NCI-H510A treated with DMSO at 0.1 percent for 48 hours (cell line): ENCODE measurements around the gene CADM2.
A peak's percentile ranks its signal among the peaks of the same experiment; 100 is the strongest.
"Not testable (repeated sequence)": the region's sequence is repeated elsewhere in the genome, so short reads cannot be mapped to it uniquely, and the experiment has no call there.

ENCODE experiments used
- DNase-seq: peaks from one replicate; lab custom pipeline; 2025; lab: John Stamatoyannopoulos, UW

CADM2 gene

DNA sequence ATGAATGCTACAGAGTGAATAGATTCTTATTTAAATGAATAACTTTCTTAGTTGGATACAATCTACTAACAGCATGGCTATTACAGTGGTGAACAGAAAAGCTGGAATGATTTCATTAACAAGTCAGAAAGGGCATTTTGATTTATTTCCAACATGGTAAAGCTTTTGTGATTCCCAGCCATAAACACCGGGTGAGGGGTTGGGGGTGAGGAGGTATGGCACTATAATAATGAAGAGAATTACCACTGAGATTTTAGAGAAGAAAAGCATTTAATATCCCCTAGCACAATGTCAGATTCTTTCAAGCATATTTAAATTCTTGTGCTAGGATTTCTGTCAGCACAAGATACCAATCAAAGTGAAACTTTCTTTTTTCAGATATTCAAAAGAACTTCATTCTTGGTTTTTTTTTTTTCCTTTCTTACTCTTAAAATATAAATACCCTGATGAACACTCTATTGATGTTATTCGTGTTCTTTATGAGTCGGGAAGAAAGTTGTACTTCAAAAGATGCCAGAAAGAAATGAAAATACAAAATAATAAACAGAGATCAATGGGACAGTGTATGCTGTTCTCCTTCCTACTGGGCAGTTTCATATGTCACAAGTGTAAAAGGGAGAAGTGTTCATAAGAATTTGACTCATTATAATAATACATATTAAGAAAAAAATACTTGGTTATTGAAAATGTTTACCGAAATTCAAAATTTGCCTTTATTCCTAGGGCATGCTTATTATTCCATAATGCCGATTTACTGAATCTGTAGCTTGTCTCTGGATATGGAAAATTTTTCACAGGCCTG is 522.8 kb downstream of the CADM2 start:
- DNase-seq: no peak

GRCh38 chr3:85482213-85482490 is 523.4 kb downstream of the CADM2 start:
- DNase-seq: no peak

- no peak for DNase-seq
These were observed 525.2 kb downstream of the CADM2 start for GRCh38 chr3:85483986-85484385.

GRCh38 chr3:85487375-85487774 is 528.6 kb downstream of the CADM2 start:
- no peak for DNase-seq

GRCh38 chr3:85495602-85496001 is 536.8 kb downstream of the CADM2 start:
- DNase-seq: no peak

GRCh38 chr3:85498177-85498576 is 539.4 kb downstream of the CADM2 start:
- no peak for DNase-seq

GRCh38 chr3:85502148-85502875 is 543.5 kb downstream of the CADM2 start:
- no peak for DNase-seq

GRCh38 chr3:85504129-85504784 is 545.5 kb downstream of the CADM2 start:
- DNase-seq: peak; percentile 3

DNA sequence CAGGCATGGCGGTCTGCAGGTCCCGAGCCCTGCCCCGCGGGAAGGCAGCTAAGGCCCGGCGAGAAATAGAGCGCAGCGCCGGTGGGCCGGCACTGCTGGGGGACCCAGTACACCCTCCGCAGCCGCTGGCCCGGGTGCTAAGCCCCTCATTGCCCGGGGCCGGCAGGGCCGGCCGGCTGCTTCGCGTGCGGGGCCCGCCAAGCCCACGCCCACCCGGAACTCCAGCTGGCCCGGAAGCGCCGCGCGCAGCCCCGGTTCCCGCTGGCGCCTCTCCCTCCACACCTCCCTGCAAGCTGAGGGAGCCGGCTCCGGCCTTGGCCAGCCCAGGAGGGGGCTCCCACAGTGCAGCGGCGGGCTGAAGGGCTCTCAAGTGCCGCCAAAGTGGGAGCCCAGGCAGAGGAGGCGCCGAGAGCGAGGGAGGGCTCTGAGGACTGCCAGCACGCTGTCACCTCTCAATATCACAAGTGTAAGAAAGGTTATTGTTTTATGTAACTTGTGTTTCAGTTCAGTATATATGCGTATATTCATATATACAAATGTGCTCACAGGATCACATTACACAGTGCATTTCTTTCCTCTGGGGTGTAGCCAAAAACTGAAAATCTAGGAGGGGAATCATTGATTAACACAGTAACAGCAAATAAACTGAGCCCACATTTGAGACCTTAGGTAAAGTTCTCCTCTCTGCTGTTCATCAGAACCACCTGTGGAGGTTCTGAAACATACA is 546.2 kb downstream of the CADM2 start:
- DNase-seq: peak; percentile 5

GRCh38 chr3:85507052-85507451 is 548.3 kb downstream of the CADM2 start:
- not testable (repeated sequence) for DNase-seq

DNA sequence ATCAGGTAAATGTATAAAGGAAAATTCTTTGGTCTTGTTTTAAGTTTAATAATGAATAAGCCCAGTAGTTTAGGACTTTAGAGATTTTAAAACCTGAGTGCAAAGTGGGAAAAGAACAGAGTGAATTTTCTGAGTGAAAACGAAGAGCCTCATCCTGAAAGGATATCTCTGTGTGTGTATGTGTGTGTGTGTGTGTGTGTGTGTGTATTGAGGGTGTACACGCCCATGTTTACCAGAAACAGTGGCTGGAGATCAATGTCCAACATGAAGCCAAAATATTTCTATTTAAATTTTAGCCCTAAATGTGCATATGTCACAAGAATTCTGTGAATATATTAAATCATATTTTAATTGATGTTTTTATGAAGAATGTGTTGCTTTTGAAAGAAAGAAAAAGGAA is 549.9 kb downstream of the CADM2 start:
- DNase-seq: no peak

GRCh38 chr3:85516146-85516545 is 557.4 kb downstream of the CADM2 start:
- DNase-seq: no peak

DNA sequence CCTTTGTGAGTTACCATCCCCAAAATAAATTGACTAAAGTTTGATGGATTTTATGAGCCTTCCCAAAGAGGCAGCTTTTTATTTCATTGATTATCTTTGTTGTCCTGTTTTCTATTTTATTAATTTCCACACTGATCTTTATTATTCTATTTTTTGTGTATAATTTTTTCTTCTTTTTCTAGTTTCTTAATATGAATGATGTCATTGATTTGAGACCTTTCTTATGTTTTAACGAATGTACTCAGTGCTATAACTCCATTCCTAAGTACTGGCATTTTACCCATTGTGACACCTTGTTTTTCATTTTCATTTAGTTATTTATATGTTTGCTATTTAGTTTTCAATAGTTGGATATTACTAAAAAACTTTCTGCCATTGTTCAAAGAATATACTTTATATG is 565.3 kb downstream of the CADM2 start:
- DNase-seq: no peak

- no peak for DNase-seq
These were observed 566.5 kb downstream of the CADM2 start for GRCh38 chr3:85525264-85525663.

- DNase-seq: no peak
These were observed 574.8 kb downstream of the CADM2 start for GRCh38 chr3:85533586-85533985.

DNA sequence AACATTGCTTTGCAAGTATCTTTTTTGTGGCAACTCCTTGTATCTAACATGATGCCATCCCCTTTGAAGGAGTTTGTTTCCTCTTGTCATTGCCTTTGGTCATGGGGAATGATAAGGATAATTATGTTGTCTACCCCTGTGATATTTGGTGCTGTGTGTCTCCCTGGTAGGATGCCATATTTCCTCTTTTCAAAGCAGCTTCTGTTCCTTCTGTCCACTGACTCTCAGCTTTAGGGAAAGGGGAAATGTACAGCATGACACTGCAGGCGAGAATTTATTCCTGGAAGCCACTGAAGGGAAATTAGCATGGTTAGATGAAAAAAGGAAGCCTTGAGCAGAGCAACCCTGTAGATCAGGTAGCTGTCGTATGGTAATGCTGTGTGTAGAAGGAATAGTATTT is 576.7 kb downstream of the CADM2 start:
- no peak for DNase-seq

DNA sequence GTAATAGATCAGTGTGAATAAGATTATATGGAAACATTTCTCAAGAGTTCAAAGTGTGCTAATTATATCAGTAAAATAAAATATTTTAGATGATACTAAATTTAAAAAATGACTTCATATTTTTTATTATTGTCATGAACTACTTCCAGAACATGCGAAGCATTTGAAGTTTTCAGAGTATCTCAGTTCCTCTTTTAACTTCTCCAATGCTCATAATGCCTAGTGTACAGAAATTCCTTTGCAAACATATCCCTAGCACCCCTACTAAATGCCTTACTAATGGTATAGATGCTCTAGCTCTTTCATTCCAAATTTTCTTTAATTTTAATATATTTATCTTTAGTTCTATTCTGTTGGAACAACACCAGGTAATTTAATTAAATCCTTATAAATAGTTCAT is 580.4 kb downstream of the CADM2 start:
- no peak for DNase-seq

- DNase-seq: no peak
These were observed 595.4 kb downstream of the CADM2 start for GRCh38 chr3:85554153-85554552.

GRCh38 chr3:85560088-85560785 is 601.4 kb downstream of the CADM2 start:
- DNase-seq: no peak

GRCh38 chr3:85567071-85567676 is 608.4 kb downstream of the CADM2 start:
- peak; percentile 3 for DNase-seq

- DNase-seq: no peak
These were observed 612.0 kb downstream of the CADM2 start for GRCh38 chr3:85570819-85571218.
